ENCODE data around the gene EPHB1.
"Not testable (repeated sequence)": the region's sequence is repeated elsewhere in the genome, so short reads cannot be mapped to it uniquely, and the experiment has no call there.

EPHB1 gene

DNA sequence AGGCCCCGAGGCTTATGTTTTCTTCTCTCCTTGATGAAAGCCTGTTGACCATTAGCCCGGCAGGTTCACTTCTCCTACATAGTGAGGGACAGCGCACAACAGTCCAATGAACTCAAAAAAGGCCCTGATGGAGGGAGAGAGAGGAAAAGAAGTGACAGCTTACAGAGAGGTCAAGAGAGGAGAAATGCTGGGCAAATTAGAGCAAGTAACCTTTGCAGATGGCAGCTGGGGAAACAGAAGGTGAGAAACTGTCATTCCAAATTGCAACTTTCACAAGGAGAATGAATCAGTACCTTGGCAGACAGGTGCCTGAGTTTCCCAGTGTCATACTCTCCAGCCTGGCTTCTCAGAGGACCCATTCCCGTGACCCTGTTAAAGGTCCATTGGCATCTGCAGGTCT lies 252.0 kb downstream of the EPHB1 start:
- DNase-seq (ENCODE audit: low read depth in 2 of 2) = no peak

DNA sequence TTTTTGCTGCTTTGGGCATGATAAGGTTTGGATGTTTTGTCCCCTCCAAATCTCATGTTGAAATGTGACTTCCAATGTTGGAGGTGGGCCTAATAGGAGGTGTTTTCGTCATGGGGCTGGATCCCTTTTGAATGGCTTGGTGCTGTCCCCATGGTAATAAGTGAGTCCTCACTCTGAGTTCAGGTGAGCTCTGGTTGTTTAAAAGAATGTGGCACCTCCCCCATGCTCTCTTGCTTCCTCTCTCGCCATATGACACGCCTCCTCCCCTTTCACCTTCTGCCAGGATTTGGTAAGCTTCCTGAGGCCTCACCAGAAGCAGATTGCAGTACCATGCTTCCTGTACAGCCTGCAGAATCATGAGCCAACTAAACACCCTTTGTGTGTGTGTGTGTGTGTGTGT lies 255.5 kb downstream of the EPHB1 start:
- DNase-seq (ENCODE audit: low read depth in 2 of 2) = no peak

DNA sequence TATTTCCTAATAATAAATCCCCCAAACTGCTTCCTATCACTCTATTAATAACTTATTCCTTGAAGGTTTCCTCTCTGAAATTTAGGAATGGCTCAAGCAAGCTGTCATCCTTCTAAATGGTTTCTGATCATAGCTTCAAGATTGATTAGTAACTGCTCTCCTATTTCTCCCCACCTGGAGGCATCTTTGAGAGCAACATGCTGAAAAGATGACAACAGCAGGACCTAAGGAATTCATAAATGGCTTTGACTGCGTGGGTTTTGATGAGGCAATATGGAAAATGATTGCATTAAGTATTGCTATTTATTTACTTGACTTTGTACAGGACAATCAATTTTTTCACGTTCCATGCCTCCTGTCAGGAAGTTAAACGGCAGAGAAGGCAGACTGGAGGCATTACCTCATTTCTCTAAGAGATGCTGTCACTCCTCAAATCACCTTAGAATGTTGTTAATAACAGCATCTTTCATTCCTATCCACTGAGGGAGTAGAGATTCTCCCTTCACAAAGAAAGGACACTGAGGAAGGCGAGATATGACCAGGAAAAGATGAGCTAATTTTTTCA lies 256.4 kb downstream of the EPHB1 start:
- no peak for DNase-seq (ENCODE audit: low read depth in 2 of 2)

DNA sequence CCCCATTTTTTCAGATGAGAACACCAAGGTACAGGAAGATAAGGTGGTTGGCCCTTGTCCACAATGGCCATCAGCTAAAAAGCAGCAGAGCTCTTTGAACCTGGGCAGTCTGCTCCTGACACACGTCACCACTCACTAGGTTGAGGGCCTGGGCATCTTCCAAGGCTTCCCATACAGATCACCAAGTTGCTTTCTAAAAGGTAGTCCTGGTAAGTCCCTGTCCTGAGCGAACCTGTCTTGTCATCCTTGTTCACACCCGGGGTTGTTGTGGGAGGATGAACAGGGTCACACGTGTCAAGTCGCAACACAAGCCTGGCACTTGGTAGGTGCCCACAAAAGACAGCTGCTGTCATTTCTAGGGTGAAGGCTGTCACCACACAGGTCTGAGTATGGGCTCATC lies 260.4 kb downstream of the EPHB1 start:
- DNase-seq (ENCODE audit: low read depth in 2 of 2) = no peak

DNA sequence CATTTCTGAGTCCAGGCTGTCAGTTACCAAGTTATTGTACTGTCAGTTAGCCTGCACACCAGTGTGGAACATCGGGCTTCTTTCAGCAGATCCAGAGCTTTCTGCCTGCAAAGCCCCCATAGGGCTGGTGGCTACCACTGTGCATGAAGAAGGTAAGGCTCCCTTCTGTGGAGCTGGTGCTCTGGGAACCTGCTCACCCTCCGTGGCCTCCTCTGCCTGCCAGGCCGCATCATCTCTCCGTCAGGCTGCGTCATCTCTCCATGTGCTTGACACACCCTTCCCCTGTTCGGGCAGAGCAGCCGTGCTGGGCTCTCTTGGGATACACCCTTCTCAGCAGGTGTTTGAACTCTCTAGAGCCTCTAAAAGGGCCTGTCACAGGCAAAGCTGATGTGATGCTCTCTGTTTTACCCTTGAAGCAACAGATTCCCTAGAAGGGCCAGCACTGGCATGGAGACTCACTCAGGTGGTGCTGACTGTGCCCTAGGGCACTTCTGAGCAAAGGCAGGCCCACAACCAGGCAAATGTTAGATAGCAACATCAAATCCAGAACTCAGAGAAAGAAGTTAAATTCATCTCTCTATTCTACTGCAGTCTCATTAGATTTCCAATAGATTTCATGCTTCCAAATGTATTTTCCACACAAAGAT lies 261.1 kb downstream of the EPHB1 start:
- no peak for DNase-seq (ENCODE audit: low read depth in 2 of 2)

DNA sequence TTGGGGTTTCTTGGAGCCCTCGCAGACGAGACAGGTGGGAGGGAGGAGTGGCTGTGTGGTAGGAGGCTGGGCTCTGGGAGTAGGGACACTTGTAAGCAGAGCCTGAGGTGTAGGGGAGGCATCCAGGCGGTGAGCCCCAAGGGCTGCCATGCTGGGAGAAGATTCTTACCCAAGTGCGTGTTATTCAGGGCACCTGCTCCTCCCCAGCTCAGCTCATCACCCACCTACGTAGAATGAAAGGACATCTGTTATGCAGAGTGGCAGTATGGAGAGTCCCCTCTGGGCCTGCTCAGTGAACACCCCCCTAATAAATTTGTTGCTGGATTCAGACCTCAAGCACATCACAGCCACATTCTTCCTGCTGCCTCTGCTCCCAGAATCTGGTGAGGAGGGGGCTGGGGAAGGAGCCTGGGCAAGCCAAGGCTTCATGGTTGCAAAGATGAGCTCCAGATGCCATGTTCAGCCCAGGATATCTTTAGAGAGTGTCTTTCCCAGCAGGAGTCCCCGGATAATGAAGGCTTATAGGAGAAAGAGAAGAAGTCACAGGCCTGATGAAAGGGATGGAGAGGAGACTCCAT lies 261.8 kb downstream of the EPHB1 start:
- DNase-seq (ENCODE audit: low read depth in 2 of 2) = no peak

DNA sequence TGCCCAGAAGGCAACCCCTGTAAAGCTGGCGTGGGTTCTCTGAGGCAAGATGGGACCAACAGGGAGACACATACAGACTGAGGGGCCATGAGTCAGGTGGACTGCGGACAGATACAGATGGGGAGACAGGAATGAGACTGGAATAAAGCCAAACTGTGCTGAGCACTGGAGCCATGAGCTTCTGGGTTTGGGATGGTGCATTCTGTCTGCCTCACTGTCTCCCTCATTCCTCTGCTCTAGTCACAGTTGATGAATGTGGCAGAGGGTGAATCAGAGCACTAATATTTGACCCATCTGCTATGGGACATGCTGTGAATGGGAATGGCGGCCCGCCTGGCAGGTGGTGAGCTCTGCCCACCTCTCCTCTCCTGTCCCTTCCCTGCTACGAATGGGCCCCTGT lies 262.9 kb downstream of the EPHB1 start:
- no peak for DNase-seq (ENCODE audit: low read depth in 2 of 2)

DNA sequence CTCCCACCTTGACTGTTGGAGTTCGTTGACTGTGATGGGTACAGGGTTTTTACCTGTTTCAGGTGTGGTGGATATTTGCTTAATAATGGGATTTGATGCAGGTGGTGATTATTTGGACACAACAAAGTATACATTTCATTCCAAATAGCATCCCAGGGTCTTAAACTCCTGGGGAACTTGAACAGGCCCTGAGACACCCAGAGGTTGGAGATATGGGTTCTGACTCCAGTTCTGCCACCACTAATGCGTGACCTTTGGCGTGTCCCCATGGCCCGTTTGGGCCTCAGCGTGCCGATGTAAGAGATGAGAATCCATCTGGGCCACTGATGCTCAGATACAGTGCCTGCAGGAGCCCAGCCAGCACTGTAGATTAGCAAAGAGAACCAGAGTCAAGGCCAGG lies 264.5 kb downstream of the EPHB1 start:
- no peak for DNase-seq (ENCODE audit: low read depth in 2 of 2)

DNA sequence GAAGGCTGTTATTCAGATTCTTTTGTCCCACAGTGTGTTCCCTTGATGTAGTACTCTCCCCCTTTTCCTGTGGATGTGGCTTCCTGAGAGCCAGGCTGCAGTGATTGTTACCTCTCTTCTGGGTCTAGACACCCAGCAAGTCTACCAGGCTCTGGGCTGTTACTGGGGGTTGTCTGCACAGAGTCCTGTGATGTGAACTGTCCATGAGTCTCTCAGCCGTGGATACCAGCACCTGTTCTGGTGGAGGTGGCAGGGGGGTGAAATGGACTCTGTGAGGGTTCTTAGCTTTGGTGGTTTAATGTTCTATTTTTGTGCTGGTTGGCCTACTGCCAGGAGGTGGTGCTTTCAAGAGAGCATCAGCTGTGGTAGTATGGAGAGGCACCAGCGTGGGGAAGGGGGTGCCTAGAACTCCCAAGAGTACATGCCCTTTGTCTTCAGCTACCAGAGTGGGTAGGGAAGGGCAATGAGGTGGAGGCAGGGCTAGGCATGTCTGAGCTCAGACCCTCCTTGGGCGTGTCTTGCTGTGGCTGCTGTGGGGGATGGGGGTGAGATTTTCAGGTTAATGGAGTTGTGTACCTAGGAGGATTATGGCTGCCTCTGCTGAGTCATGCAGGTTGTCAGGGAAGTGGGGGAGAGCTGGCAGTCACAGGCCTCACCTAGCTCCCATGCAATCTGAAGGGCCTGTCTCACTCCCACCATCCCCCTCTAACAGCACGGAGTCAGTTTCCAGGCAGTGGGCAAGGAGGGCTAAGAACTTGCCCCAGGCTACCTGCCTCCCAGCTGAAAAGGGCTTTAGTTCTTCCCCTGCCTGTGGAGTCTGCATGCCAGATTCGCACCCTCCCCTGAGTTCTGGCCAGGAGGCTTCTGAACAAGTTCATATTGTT lies 272.0 kb downstream of the EPHB1 start:
- DNase-seq (ENCODE audit: low read depth in 2 of 2) = not testable (repeated sequence)

DNA sequence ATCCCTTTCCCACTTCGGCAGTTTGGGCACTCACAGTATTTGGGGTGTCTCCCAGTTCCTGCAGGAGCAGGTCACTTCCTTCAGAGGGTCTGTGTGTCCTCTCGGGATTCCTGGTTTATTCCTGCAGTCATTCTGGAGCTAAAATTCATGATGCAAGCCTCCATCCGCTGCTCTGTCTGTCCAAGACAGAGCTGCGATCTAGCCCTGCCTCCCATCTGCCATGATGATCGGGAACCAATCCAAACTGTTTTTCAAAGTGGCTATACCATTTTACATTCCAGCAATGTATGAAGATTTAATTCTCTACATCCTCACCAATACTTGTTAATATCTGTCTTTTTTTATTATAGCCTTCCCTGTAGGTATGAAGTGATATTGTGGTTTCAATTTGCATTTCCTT lies 273.0 kb downstream of the EPHB1 start:
- no peak for DNase-seq (ENCODE audit: low read depth in 2 of 2)

DNA sequence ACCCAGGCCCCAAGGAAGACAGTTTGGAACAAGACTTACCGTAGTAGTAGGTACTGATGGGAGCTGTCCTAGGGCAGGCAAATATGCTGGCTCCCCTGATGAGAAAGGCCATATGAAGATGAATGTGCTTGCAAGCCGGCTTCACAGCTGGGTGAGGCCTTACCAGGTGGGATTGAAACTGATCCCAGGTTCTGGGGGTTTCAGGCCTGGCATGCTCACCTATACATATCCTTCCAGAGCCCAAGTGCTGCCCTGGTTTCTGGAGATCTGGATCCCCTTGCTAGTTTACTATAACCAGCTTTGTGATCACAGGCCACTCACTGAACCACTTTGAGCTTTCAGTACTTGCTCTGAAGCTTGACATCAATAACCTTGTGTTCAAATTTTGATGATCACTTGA lies 274.3 kb downstream of the EPHB1 start:
- no peak for DNase-seq (ENCODE audit: low read depth in 2 of 2)

DNA sequence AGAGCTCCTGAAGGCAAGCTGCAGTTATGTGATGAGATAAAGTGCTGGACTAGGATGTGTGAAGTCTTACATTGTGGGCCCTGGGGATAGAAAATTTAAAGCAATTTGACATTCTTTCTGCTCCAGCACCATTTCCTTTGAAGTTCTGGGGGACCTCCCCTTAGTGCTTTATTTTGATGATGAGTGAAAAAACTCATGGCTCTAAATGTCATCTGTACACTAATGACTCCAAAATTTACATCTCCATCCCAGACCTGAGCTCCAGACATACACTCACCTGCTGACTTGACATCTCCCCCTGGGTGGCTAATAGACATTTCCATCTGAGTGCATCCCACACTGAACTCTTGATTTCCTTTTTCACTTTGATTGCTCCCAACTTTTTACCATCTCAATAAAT lies 276.4 kb downstream of the EPHB1 start:
- DNase-seq (ENCODE audit: low read depth in 2 of 2) = no peak

DNA sequence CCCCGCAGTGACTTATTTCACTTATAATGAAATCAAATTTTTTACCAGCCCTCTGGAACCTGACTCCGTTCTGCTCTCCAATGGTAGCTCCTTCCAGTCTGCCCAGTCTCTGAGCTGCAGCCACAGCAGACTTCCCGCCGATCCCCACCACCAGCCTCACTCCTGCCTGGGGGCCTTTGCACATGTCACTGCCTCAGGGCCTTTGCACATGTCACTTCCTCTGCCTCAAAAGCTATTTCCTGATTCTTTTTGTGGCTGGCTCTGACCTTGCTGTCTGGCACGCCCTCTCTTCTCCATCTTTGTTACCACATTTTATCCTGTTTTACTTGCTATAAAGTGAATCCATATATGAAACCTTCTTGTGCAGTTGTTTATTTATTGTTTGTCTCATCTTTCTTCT lies 277.4 kb downstream of the EPHB1 start:
- DNase-seq (ENCODE audit: low read depth in 2 of 2) = no peak

DNA sequence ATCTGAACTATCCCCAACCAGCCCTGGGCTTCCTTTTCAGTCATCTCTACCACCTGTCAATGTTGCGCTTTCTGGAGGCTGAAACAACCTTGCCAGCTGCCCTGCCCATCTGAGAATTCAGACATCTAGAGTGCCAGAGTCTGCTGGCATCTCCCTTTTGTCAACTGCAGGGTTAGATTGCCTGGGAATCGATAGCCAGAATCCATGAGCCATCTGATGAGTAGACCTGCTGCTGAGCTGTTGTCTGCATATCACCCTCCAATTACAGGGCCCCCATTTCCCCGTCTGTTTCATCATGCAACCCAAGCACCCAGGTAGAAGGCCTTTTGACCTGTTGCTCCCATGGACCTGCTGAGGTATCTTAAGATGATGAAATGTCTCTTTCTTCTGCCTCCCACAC lies 280.1 kb downstream of the EPHB1 start:
- no peak for DNase-seq (ENCODE audit: low read depth in 2 of 2)

DNA sequence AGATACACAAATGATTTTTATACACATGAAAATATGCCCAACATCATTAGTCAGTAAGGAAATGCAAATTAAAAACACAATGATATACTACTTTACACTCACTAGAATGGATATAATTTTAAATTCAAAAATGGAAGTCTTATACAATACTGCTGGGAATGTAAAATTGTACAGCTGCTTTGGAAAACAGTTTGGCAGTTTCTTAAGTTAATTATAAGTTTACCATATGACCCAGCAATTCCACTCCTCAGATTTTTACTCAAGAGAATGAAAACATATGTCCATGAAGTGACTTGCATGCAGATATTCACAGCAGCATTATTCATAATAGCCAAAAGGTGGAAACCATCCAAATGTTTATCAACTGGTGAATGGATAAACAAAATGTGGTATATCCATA lies 281.3 kb downstream of the EPHB1 start:
- no peak for DNase-seq (ENCODE audit: low read depth in 2 of 2)

DNA sequence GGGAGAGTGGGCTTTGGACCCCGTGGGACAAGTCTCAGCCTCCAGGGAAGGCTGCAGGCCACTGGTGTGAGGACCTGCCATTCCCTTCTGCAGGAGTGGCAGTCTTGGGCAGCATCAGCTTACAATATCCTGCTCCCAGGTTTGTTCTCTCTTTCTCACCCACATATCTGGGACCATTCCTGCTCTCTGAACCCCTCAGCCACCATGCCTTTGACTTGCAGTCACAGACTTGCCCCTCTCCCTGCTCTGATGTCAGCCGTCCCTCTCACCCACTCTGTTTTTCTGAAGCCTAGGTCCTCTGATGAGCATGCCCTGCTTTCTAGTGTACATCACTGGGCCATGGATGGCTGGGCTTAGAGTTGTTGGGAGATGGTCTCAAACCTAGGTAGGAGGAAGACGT lies 282.1 kb downstream of the EPHB1 start:
- DNase-seq (ENCODE audit: low read depth in 2 of 2) = no peak

DNA sequence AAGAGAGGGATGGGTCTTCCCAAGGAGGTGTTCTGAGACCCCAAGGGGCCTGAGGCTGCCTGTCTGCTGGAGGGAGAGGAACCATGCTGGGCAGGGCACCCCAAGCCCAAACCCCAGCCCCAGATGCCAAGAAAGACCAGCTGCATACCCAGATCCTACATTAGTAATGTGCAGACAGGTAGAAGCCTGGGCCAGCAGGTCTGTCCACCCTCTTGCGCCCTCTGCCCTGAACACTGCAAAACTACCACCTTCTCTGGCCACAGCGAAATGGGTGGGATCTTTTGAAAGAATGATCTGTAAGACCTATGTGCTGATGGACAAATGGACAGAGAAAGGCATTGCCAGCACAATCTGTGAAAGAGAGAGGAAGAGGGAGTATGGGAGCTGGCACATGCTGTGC lies 283.2 kb downstream of the EPHB1 start:
- no peak for DNase-seq (ENCODE audit: low read depth in 2 of 2)

DNA sequence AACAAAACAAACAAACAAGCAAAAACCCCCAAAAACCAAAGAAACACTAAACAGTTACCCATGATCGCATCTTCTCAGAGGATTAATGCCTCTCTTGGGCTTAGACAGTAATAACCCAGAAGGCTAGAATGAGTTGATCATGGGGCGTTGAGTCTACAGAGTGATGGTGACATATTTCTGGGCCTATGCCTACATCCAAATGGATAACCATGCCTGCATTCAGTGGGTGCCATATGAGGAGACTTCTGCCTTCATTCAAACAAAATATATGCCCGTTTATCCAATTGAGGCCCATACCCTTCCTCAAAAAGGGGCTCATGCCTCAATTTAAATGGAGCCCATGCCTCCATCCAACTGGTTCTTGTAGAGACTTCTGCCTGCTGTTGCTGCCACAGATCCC lies 284.0 kb downstream of the EPHB1 start:
- no peak for DNase-seq (ENCODE audit: low read depth in 2 of 2)

DNA sequence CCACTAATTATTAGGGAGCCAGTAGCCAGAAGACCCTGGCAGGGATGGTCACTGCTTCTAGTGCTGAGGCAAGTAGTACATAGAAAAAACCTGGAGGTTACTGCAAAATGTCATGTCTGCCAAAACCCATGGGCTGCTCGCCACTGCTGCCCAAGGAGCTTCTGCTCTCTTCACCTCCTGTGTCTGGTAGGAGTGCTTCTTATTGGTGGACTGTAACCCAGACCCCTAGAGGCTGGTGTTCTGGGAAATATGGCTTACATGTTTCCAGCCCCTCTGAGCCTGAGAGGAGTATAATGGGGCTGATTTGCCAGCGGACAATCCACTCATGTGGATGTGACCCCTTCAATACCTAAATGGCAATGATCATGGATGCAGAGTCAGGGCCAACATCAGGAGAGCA lies 286.4 kb downstream of the EPHB1 start:
- DNase-seq (ENCODE audit: low read depth in 2 of 2) = no peak

DNA sequence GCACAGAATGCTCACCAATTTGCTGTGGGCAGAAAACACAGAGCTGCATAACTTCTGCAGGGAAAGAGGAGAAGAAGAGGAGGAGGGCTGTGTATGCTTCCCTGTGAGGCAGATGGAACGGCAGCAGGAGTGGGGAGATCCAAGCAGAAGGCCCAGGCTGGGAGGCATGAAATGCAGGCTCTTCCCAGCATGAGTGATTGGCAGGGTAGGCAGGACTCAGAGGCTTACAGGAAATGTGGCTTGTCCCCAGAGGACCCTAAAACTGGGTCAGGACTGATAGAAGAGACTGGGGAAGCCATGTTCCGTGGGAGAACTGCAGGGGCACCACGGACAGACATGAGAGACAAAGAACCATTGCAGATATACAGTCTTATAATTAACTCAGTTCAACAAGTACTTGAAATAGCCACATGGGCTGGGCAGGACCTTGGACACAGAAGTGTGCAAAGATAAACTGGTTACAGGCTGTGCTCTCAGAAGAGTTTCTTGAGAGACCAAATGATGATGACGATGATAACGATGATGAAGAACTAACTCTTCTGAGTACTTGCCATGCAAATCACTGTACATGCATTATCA lies 286.9 kb downstream of the EPHB1 start:
- no peak for DNase-seq (ENCODE audit: low read depth in 2 of 2)

DNA sequence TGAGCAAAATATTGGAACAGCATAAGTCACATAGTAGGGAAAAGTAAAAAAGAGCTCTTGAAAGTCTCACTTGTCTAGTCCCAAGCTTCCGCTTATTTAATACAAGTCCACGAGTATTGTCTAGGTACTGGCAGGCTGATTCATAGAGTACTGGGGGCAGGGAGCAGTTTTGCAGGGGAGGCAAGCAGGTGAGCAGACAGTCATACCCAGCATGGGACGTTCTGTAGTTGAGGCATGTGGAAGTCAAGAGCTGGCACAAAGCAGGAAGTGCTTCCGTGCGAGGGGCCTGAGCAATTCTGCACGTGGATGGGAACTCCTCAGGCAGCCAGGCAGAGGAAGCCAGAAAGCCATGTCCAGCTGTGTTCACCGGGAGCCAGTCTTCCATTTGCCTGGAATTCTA lies 287.6 kb downstream of the EPHB1 start:
- no peak for DNase-seq (ENCODE audit: low read depth in 2 of 2)

DNA sequence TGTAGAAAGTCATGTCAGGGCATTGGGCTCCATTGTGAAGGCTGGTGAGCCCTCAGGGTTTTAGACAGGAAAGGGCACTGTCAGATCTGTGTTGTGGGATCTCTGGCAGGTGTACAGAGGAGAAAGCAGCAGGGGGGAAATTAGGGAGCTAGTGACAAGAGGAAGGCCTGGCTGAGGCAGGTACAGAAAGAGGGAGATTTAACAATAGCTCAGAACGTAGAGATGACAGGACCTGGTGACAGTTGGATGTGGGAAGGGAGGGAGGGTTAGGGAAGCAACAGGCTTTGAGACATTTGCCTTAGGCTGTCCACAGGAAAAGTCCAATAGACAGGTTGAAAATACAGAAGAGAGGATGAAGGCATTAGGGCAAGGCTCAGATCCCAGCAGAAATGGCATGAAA lies 288.1 kb downstream of the EPHB1 start:
- DNase-seq (ENCODE audit: low read depth in 2 of 2) = no peak

DNA sequence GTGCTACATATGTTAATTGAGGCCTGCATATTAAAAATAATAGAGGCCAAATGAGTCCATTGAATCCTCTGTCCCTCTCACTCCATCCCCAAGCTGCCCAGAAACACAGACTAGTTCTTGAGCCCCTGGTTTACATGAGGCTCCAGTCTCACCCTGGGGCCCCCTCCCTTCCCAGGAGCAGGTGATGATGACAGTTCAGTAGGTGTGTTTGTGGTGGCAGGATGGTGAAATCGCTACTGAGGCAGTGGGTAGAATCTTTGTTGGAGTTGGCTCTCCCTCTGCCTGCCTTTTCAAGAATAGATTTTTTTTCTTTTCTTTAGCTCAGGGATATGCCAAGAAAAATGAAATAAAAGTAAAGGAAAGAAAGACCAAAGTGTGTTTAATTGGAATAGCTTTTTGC lies 288.7 kb downstream of the EPHB1 start:
- DNase-seq (ENCODE audit: low read depth in 2 of 2) = no peak

Measured in stimulated activated CD8-positive, alpha-beta memory T cell treated with anti-CD3 and anti-CD28 coated beads, Interleukin-15, amount 100 ng/mL, for 4 hours (primary cell).